ENCODE results near the gene CYBA.

Gene CYBA

GRCh38 chr16:88659160-88659559 lies 8.3 kb upstream of the CYBA start:
- no peak for DNase-seq

- DNase-seq: no peak
Observed at GRCh38 chr16:88658714-88659113, 7.9 kb upstream of the CYBA start.

GRCh38 chr16:88657371-88657770 lies 6.5 kb upstream of the CYBA start:
- no peak for DNase-seq

- no peak for DNase-seq
Observed at GRCh38 chr16:88656291-88656980, 5.6 kb upstream of the CYBA start.

GRCh38 chr16:88655733-88656281 lies 5.0 kb upstream of the CYBA start:
- no peak for DNase-seq

GRCh38 chr16:88655053-88655732 lies 4.3 kb upstream of the CYBA start:
- no peak for DNase-seq

GRCh38 chr16:88654363-88655052 lies 3.7 kb upstream of the CYBA start:
- DNase-seq: no peak

GRCh38 chr16:88653596-88654362 lies 2.9 kb upstream of the CYBA start:
- peak; percentile 26 for DNase-seq

- DNase-seq: no peak
Observed at GRCh38 chr16:88653101-88653500, 2.2 kb upstream of the CYBA start.

- DNase-seq: no peak
Observed at GRCh38 chr16:88652762-88653063, 1.9 kb upstream of the CYBA start.

- DNase-seq: no peak
Observed at GRCh38 chr16:88651989-88652761, 1.3 kb upstream of the CYBA start.

- DNase-seq: peak; percentile 86
Observed at GRCh38 chr16:88651276-88651988, 579 bp upstream of the CYBA start.

GRCh38 chr16:88649924-88650748 lies 717 bp downstream of the CYBA start:
- peak; percentile 48 for DNase-seq

GRCh38 chr16:88649195-88649923 lies 1.5 kb downstream of the CYBA start:
- no peak for DNase-seq

- DNase-seq: no peak
Observed at GRCh38 chr16:88647178-88648070, 3.4 kb downstream of the CYBA start.

GRCh38 chr16:88646345-88647034 lies 4.4 kb downstream of the CYBA start:
- DNase-seq: no peak

- DNase-seq: no peak
Observed at GRCh38 chr16:88645941-88646340, 4.9 kb downstream of the CYBA start.

GRCh38 chr16:88645455-88645854 lies 5.4 kb downstream of the CYBA start:
- DNase-seq: no peak

- no peak for DNase-seq
Observed at GRCh38 chr16:88643644-88643932, 7.3 kb downstream of the CYBA start.

All from CD4-positive, alpha-beta T cell treated with Interferon gamma for 1 hour (primary cell).